Fibroblast of lung (primary cell): Measurements from ENCODE around the gene SACM1L.

Experiments used
- EZH2 ChIP-seq: IDR thresholded peaks from 2 replicates; pipeline ENCODE4 v1.5.1; 2012; ENCODE audit warnings: low read length, control low read depth, mild to moderate bottlenecking; ENCODE audit errors: missing control alignments
- TF ChIP-seq, protein P1 (sequence below), 2 donors: IDR thresholded peaks in 1 of 2; conservative IDR thresholded peaks in 1 of 2; 1 replicate in 1 of 2; 2 replicates in 1 of 2; pipeline ENCODE4 v1.5.1; 2011 to 2012; ENCODE audit warnings: low read length in 2 of 2, control low read depth in 1 of 2, inconsistent platforms in 1 of 2, low read depth in 1 of 2, mild to moderate bottlenecking in 1 of 2

DNA sequence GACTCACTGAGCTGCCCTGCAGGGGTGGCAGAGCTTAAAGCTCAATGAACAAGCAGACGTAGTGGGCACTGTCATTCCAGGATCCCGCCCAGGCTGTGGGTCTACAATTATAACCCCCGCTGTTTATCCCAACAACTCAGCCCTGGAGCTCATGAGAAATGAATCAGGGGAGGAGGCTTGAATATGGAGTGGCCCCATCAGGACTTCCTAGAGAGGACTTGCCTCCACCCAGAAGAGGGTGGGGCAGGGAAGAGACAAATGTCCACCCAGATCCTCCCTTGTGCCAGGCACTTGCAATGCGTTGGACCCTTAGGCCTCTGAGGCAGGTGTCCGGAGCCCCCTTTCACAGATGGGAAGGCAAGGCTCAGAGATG, 74.1 kb downstream of the SACM1L start:
- TF ChIP-seq, protein P1, sequence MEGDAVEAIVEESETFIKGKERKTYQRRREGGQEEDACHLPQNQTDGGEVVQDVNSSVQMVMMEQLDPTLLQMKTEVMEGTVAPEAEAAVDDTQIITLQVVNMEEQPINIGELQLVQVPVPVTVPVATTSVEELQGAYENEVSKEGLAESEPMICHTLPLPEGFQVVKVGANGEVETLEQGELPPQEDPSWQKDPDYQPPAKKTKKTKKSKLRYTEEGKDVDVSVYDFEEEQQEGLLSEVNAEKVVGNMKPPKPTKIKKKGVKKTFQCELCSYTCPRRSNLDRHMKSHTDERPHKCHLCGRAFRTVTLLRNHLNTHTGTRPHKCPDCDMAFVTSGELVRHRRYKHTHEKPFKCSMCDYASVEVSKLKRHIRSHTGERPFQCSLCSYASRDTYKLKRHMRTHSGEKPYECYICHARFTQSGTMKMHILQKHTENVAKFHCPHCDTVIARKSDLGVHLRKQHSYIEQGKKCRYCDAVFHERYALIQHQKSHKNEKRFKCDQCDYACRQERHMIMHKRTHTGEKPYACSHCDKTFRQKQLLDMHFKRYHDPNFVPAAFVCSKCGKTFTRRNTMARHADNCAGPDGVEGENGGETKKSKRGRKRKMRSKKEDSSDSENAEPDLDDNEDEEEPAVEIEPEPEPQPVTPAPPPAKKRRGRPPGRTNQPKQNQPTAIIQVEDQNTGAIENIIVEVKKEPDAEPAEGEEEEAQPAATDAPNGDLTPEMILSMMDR (conservative IDR thresholded peaks at IDR 0.05 in 1 of 2, IDR thresholded peaks at IDR 0.05 in 1 of 2; ENCODE audit: low read depth in 1 of 2, low read length in 2 of 2): no peak
- TF ChIP-seq EZH2: no peak
